Smooth muscle cell of the umbilical artery (primary cell): ENCODE measurements around the gene CD200R1L. TPM values are rescaled to one million over a fixed set of nuclear protein-coding genes. Genes with fewer than 3 reads are reported as not detected.

Experiments
- total RNA-seq: library from RNA; depleted of rRNA; stranded (reverse); fragments of >200 nt; gene quantifications from 2 replicates; pipeline ENCODE4 v1.2.3, GENCODE V29; 2014

Gene CD200R1L
- not detected in 2 replicates for total RNA-seq

GRCh38 chr3:112846764-112847163 lies at the start of gene CD200R1L:
TSS of gene CD200R1L (minus strand) at chr3:112846864. CDS start at chr3:112829367, 17,497 bp downstream.

Other genes starting within 250 kb of the CD200R1L start
- gene CCDC80, start 205.7 kb downstream of the CD200R1L start, total RNA-seq = 325 and 1,122 TPM in 2 replicates
- 0.05 TPM in 1 of 2 replicates, not detected in the other for gene CD200R1, start 128.2 kb upstream of the CD200R1L start, total RNA-seq
- gene GTPBP8, start 144.1 kb upstream of the CD200R1L start, total RNA-seq = 34.7 and 41.1 TPM in 2 replicates